SJCRH30 (cell line): ENCODE data around the gene RNF214. TPM values are rescaled to one million over a fixed set of nuclear protein-coding genes. Genes with fewer than 3 reads are reported as not detected.

Experiments
- total RNA-seq: library from RNA; depleted of rRNA; stranded (reverse); fragments of >200 nt; shearing (Covaris generic); gene quantifications from 2 replicates; pipeline ENCODE4 v1.2.3, GENCODE V29; 2014; rRNA removed

Gene RNF214
- total RNA-seq, 1 experiment from 2014 or later: 12.4 TPM

Other genes with a start within 250 kb of the RNF214 start
- gene SIK3, start 134.2 kb upstream of the RNF214 start, total RNA-seq: 8.5 and 10.0 TPM in 2 replicates
- gene PAFAH1B2, start 88.4 kb upstream of the RNF214 start, total RNA-seq: 70.2 and 72.8 TPM in 2 replicates
- 13.7 and 15.0 TPM in 2 replicates for gene SIDT2, start 53.9 kb upstream of the RNF214 start, total RNA-seq
- gene TAGLN, start 33.3 kb upstream of the RNF214 start, total RNA-seq: 3.7 and 4.2 TPM in 2 replicates
- 9.9 and 12.6 TPM in 2 replicates for gene PCSK7, start 598 bp upstream of the RNF214 start, total RNA-seq
- 4.2 and 4.7 TPM in 2 replicates for gene BACE1-AS, start 58.7 kb downstream of the RNF214 start, total RNA-seq
- 2.3 and 3.0 TPM in 2 replicates for gene BACE1, start 83.6 kb downstream of the RNF214 start, total RNA-seq
- 12.6 and 13.5 TPM in 2 replicates for gene CEP164, start 95.2 kb downstream of the RNF214 start, total RNA-seq